WTC11 (cell line): ENCODE measurements around the gene AP4M1. TPM values are rescaled to one million over a fixed set of nuclear protein-coding genes. Genes with fewer than 3 reads are reported as not detected.

Experiments
- ATAC-seq: fragments of 200-7000 bp; cut with Tn5 transposase; 2 replicates; pipeline ENCODE4 v1.10.0; 2021; ENCODE audit warnings: mild to moderate bottlenecking, moderate library complexity
- CTCF ChIA-PET: fragments of 300-600 bp; sonication (Branson Sonifier 250); formaldehyde crosslinking; loops from one replicate; lab custom pipeline; 2021; ENCODE audit warnings: antibody characterized with exemption; lab: Charles Lee
- POLR2A ChIA-PET: fragments of 350-600 bp; sonication (Branson Sonifier 250); formaldehyde crosslinking; loops from one replicate; lab custom pipeline; 2021; ENCODE audit warnings: antibody characterized with exemption; lab: Charles Lee
- DNase-seq: peaks from one replicate; pipeline ENCODE4 v3.0.0; 2021; ENCODE audit warnings: low spot score
- H3K27ac Mint-ChIP-seq: 2 replicates; pipeline ENCODE4 v1.8.0; 2021; ENCODE audit warnings: mixed read lengths
- H3K27me3 Mint-ChIP-seq: 2 replicates; pipeline ENCODE4 v1.8.0; 2021; ENCODE audit warnings: low read depth, mild to moderate bottlenecking, moderate library complexity, mixed read lengths
- H3K36me3 Mint-ChIP-seq: 2 replicates; pipeline ENCODE4 v1.8.0; 2021; ENCODE audit warnings: mixed read lengths
- H3K4me1 Mint-ChIP-seq: 2 replicates; pipeline ENCODE4 v1.8.0; 2022; ENCODE audit warnings: mixed read lengths
- H3K4me3 Mint-ChIP-seq: 2 replicates; pipeline ENCODE4 v1.8.0; 2021; ENCODE audit warnings: mild to moderate bottlenecking, moderate library complexity, mixed read lengths
- H3K9me3 Mint-ChIP-seq: 2 replicates; pipeline ENCODE4 v1.8.0; 2021; ENCODE audit warnings: mixed read lengths
- ATF2 ChIP-seq: sonication (generic); formaldehyde crosslinking; IDR thresholded peaks from 2 replicates; pipeline ENCODE4 v1.8.1; 2022; ENCODE audit warnings: low read depth, missing genetic modification reagents, borderline replicate concordance
- ATF3 ChIP-seq: sonication (generic); formaldehyde crosslinking; conservative IDR thresholded peaks from 2 replicates; pipeline ENCODE4 v1.8.1; 2022; ENCODE audit warnings: mild to moderate bottlenecking, missing genetic modification reagents
- ATF6 ChIP-seq: sonication (generic); formaldehyde crosslinking; IDR thresholded peaks from 2 replicates; pipeline ENCODE4 v1.8.1; 2023; ENCODE audit warnings: mild to moderate bottlenecking, missing genetic modification reagents
- CREM ChIP-seq: sonication (generic); formaldehyde crosslinking; IDR thresholded peaks from 2 replicates; pipeline ENCODE4 v1.8.1; 2022; ENCODE audit warnings: mild to moderate bottlenecking, missing genetic modification reagents, moderate library complexity
- EMX1 ChIP-seq: fragments of 250-450 bp; sonication (Bioruptor Pico); IDR thresholded peaks from 2 replicates; pipeline ENCODE4 v1.8.0; 2021; ENCODE audit warnings: mild to moderate bottlenecking
- ESRRA ChIP-seq: sonication (generic); formaldehyde crosslinking; IDR thresholded peaks from 2 replicates; pipeline ENCODE4 v1.8.1; 2022; ENCODE audit warnings: mild to moderate bottlenecking, missing genetic modification reagents, borderline replicate concordance
- HMGXB4 ChIP-seq: sonication (generic); formaldehyde crosslinking; IDR thresholded peaks from 2 replicates; pipeline ENCODE4 v1.8.1; 2023; ENCODE audit warnings: mild to moderate bottlenecking, moderate library complexity, missing genetic modification reagents
- MYBL2 ChIP-seq: sonication (generic); formaldehyde crosslinking; IDR thresholded peaks from 2 replicates; pipeline ENCODE4 v1.8.1; 2023; ENCODE audit warnings: mild to moderate bottlenecking, moderate library complexity, missing genetic modification reagents
- NFATC4 ChIP-seq: fragments of 250-450 bp; sonication (Bioruptor Pico); IDR thresholded peaks from 2 replicates; pipeline ENCODE4 v1.9.0; 2021; ENCODE audit warnings: mild to moderate bottlenecking
- NFE2L1 ChIP-seq: sonication (generic); formaldehyde crosslinking; IDR thresholded peaks from 2 replicates; pipeline ENCODE4 v1.8.1; 2023; ENCODE audit warnings: missing genetic modification reagents
- PREB ChIP-seq: sonication (generic); formaldehyde crosslinking; IDR thresholded peaks from 2 replicates; pipeline ENCODE4 v1.8.1; 2022; ENCODE audit warnings: mild to moderate bottlenecking, missing genetic modification reagents, moderate library complexity, borderline replicate concordance
- SMAD3 ChIP-seq: sonication (generic); formaldehyde crosslinking; IDR thresholded peaks from 2 replicates; pipeline ENCODE4 v1.8.0; 2022; ENCODE audit warnings: missing genetic modification reagents, mild to moderate bottlenecking, borderline replicate concordance
- TEAD4 ChIP-seq: sonication (generic); formaldehyde crosslinking; IDR thresholded peaks from 2 replicates; pipeline ENCODE4 v1.8.0; 2022; ENCODE audit warnings: mild to moderate bottlenecking, missing genetic modification reagents
- USF1 ChIP-seq: sonication (generic); formaldehyde crosslinking; IDR thresholded peaks from 2 replicates; pipeline ENCODE4 v1.8.0; 2022; ENCODE audit warnings: mild to moderate bottlenecking, missing genetic modification reagents
- ZBTB21 ChIP-seq: sonication (generic); formaldehyde crosslinking; IDR thresholded peaks from 2 replicates; pipeline ENCODE4 v1.8.1; 2023; ENCODE audit warnings: mild to moderate bottlenecking, missing genetic modification reagents, borderline replicate concordance
- ZNF121 ChIP-seq: sonication (generic); formaldehyde crosslinking; IDR thresholded peaks from 2 replicates; pipeline ENCODE4 v1.8.0; 2023; ENCODE audit warnings: missing genetic modification reagents
- ZNF232 ChIP-seq: sonication (generic); formaldehyde crosslinking; IDR thresholded peaks from 2 replicates; pipeline ENCODE4 v1.8.0; 2022; ENCODE audit warnings: mild to moderate bottlenecking, missing genetic modification reagents
- ZNF512 ChIP-seq: sonication (generic); formaldehyde crosslinking; IDR thresholded peaks from 2 replicates; pipeline ENCODE4 v1.8.1; 2022; ENCODE audit warnings: missing genetic modification reagents, borderline replicate concordance
- ZNF671 ChIP-seq: fragments of 250-450 bp; sonication (Bioruptor Pico); IDR thresholded peaks from 2 replicates; pipeline ENCODE4 v1.8.0; 2021; ENCODE audit warnings: mild to moderate bottlenecking
- total RNA-seq: library from RNA; stranded (reverse); gene quantifications from 3 replicates; pipeline ENCODE4 v1.2.3, GENCODE V29; 2021

AP4M1 gene
- total RNA-seq, 1 experiment from 2014 or later = 18.0 TPM

GRCh38 chr7:100107125-100107737 is 5.8 kb downstream of the AP4M1 start:
- TF ChIP-seq TEAD4 (CRISPR knock-in tag) = no peak
- no peak for TF ChIP-seq ZNF512 (CRISPR knock-in tag)
- TF ChIP-seq EMX1 = no peak
- no peak for TF ChIP-seq SMAD3 (CRISPR knock-in tag)
- TF ChIP-seq ATF6 (CRISPR knock-in tag) = no peak
- TF ChIP-seq NFATC4 (CRISPR knock-in tag) = no peak
- no peak for TF ChIP-seq NFE2L1 (CRISPR knock-in tag)
- no peak for TF ChIP-seq PREB (CRISPR knock-in tag)
- no peak for TF ChIP-seq ESRRA (CRISPR knock-in tag)
- no peak for TF ChIP-seq ATF2 (CRISPR knock-in tag)
- TF ChIP-seq ZNF671 = no peak
- TF ChIP-seq ZBTB21 (CRISPR knock-in tag) = no peak
- no peak for TF ChIP-seq ATF3 (CRISPR knock-in tag)
- TF ChIP-seq HMGXB4 (CRISPR knock-in tag) = no peak
- CTCF ChIA-PET = interaction anchor here (1.9 kb wide), 1 partner anchor 24 kb away, joined by 7 read pairs; no protein-coding TSS in a partner anchor
- POLR2A ChIA-PET = no interaction called here
- Mint-ChIP-seq H3K27ac (no peak overlapping the region), H3K9me3 (no peaks in the 10 kb centered on the region), H3K4me1 (peaks cover 5% of the 10 kb centered on the region), H3K4me3 (no peak overlapping the region), H3K27me3 (no peaks in the 10 kb centered on the region), H3K36me3 (peaks cover 51% of the 10 kb centered on the region)
- ATAC-seq (no peak), DNase-seq (no peak)

GRCh38 chr7:100107890-100108289 is 6.4 kb downstream of the AP4M1 start:
- no peaks in the 10 kb centered on the region; the same call in 1 of the 2 replicates for H3K4me1 Mint-ChIP-seq
- no peak for ATAC-seq
- peaks cover 57% of the 10 kb centered on the region for H3K36me3 Mint-ChIP-seq
- no peaks in the 10 kb centered on the region for H3K9me3 Mint-ChIP-seq
- CTCF ChIA-PET = no interaction called here
- no peak overlapping the region; the same call in 1 of the 2 replicates for H3K27ac Mint-ChIP-seq
- no peak for TF ChIP-seq MYBL2 (CRISPR knock-in tag)
- TF ChIP-seq ZNF232 = no peak
- no peak for TF ChIP-seq ZNF121 (CRISPR knock-in tag)
- no peak for TF ChIP-seq CREM
- no peak for TF ChIP-seq USF1 (CRISPR knock-in tag)
- DNase-seq = no peak
- POLR2A ChIA-PET = no interaction called here
- no peaks in the 10 kb centered on the region for H3K27me3 Mint-ChIP-seq
- H3K4me3 Mint-ChIP-seq = no peak overlapping the region
